HEK293 (cell line): ENCODE data around the gene SIGLEC1.

Experiments used
- FEZF1 ChIP-seq: fragments of 450-650 bp; formaldehyde crosslinking; IDR thresholded peaks from 2 replicates; pipeline ENCODE4 v1.5.1; 2016; ENCODE audit warnings: missing biosample characterization, missing genetic modification characterization
- OVOL3 ChIP-seq: fragments of 450-650 bp; formaldehyde crosslinking; IDR thresholded peaks from 2 replicates; pipeline ENCODE4 v1.5.1; 2016; ENCODE audit warnings: missing biosample characterization, missing genetic modification characterization
- SCRT2 ChIP-seq: fragments of 450-650 bp; formaldehyde crosslinking; IDR thresholded peaks from 2 replicates; pipeline ENCODE4 v1.5.1; 2016; ENCODE audit warnings: missing biosample characterization, missing genetic modification characterization
- ZBTB17 ChIP-seq: fragments of 450-650 bp; formaldehyde crosslinking; IDR thresholded peaks from 2 replicates; pipeline ENCODE4 v1.5.1; 2016; ENCODE audit warnings: missing biosample characterization, missing genetic modification characterization
- ZNF138 ChIP-seq: fragments of 450-650 bp; formaldehyde crosslinking; IDR thresholded peaks from 2 replicates; pipeline ENCODE4 v1.5.1; 2016; ENCODE audit warnings: missing biosample characterization, missing genetic modification characterization, borderline replicate concordance
- ZNF157 ChIP-seq: fragments of 450-650 bp; formaldehyde crosslinking; IDR thresholded peaks from 2 replicates; pipeline ENCODE4 v1.5.1; 2016; ENCODE audit warnings: missing biosample characterization, missing genetic modification characterization
- ZNF341 ChIP-seq: fragments of 450-650 bp; formaldehyde crosslinking; IDR thresholded peaks from 2 replicates; pipeline ENCODE4; 2016; ENCODE audit warnings: low read depth, missing biosample characterization, missing genetic modification characterization
- ZNF549 ChIP-seq: fragments of 450-650 bp; IDR thresholded peaks from 2 replicates; pipeline ENCODE4 v1.5.1; 2018; ENCODE audit warnings: missing biosample characterization, missing genetic modification characterization, mild to moderate bottlenecking, inconsistent platforms, moderate library complexity
- ZNF658 ChIP-seq: fragments of 450-650 bp; formaldehyde crosslinking; IDR thresholded peaks from 2 replicates; pipeline ENCODE4; 2016; ENCODE audit warnings: missing biosample characterization, missing genetic modification characterization
- ZNF776 ChIP-seq: fragments of 450-650 bp; formaldehyde crosslinking; IDR thresholded peaks from 2 replicates; pipeline ENCODE4 v1.5.0; 2017; ENCODE audit warnings: missing biosample characterization, missing genetic modification characterization, borderline replicate concordance
- ZNF830 ChIP-seq: fragments of 450-650 bp; IDR thresholded peaks from 2 replicates; pipeline ENCODE4 v1.5.0; 2018; ENCODE audit warnings: missing biosample characterization, missing genetic modification characterization, low read depth, mild to moderate bottlenecking, moderate library complexity
- TF ChIP-seq, protein P1 (sequence below): fragments of 450-650 bp; formaldehyde crosslinking; IDR thresholded peaks from 2 replicates; pipeline ENCODE4 v1.5.1; 2016; ENCODE audit warnings: missing biosample characterization, missing genetic modification characterization
- TF ChIP-seq, protein P2 (sequence below): fragments of 450-650 bp; formaldehyde crosslinking; optimal IDR thresholded peaks from 2 replicates; pipeline ENCODE3; 2016; ENCODE audit warnings: missing biosample characterization, mild to moderate bottlenecking, missing genetic modification characterization
- TF ChIP-seq, protein P3 (sequence below): fragments of 450-650 bp; formaldehyde crosslinking; IDR thresholded peaks from 2 replicates; pipeline ENCODE4 v1.5.1; 2017; ENCODE audit warnings: missing biosample characterization, missing genetic modification characterization
- TF ChIP-seq, protein P4 (sequence below): fragments of 450-650 bp; formaldehyde crosslinking; IDR thresholded peaks from 2 replicates; pipeline ENCODE4 v1.5.1; 2016; ENCODE audit warnings: missing biosample characterization, missing genetic modification characterization, borderline replicate concordance
- TF ChIP-seq, protein P5 (sequence below): fragments of 450-650 bp; formaldehyde crosslinking; IDR thresholded peaks from 2 replicates; pipeline ENCODE4 v1.5.0; 2017; ENCODE audit warnings: missing biosample characterization, missing genetic modification characterization, borderline replicate concordance
- TF ChIP-seq, protein P6 (sequence below): sonication (generic); formaldehyde crosslinking; IDR thresholded peaks from 2 replicates; pipeline ENCODE4 v1.8.1; 2022; ENCODE audit warnings: mild to moderate bottlenecking, moderate library complexity, missing genetic modification reagents
- TF ChIP-seq, protein P7 (sequence below): fragments of 450-650 bp; formaldehyde crosslinking; IDR thresholded peaks from 2 replicates; pipeline ENCODE4 v1.5.1; 2016; ENCODE audit warnings: missing biosample characterization, missing genetic modification characterization
- TF ChIP-seq, protein P8 (sequence below): fragments of 450-650 bp; formaldehyde crosslinking; IDR thresholded peaks from 2 replicates; pipeline ENCODE4 v1.5.1; 2017; ENCODE audit warnings: missing biosample characterization, mild to moderate bottlenecking, missing genetic modification characterization, moderate library complexity

Gene SIGLEC1

DNA sequence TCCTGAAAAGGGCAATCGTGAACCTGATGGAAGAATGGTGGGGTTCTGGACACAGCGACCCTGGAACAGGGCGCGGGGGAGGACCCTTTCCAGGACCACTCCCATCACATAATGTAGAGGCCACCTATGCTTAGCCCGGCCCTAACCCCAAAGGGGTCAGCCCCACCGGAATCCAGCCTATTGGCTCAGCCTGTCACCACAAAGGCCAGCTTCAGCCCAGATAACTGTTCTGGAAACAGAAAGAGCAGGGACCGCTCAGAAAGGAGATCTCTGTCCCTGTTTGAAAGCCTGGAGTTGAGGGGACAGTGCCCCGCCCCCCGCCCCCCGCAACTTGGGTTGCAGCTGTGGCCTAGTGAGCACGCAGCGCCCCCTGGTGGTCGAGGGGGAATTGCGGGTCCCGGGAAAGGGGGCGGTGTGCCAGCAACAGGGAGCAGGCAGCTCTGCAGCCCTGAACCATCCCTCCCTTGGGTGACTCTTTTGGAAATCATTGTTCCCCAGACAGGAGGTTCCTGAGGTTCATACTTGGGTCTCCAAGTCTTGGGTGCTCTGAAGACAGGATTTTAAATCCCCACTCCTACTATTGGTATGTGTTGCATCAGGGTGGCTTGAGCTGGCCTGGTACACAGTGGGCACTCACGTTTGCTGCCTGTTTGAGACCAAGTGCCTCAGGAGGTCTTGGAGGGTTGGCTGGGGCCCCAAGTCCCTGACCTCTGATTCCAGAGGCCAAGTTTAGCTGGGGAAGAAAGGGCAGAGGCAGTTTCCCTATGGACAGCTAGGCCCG, 1.5 kb downstream of the SIGLEC1 start (continued):
- TF ChIP-seq FEZF1 (tag by site-specific recombination) (no peak), ZBTB17 (tag by site-specific recombination) (no peak), ZNF658 (no peak), ZNF549 (tag by site-specific recombination) (no peak), OVOL3 (tag by site-specific recombination) (no peak), ZNF138 (tag by site-specific recombination) (no peak), SCRT2 (peak; percentile 80), ZNF157 (tag by site-specific recombination) (no peak), ZNF830 (tag by site-specific recombination) (no peak), ZNF776 (tag by site-specific recombination) (no peak), ZNF341 (tag by site-specific recombination) (peak; percentile 45; the same call in 1 of the 2 replicates)
- TF ChIP-seq, protein P1, sequence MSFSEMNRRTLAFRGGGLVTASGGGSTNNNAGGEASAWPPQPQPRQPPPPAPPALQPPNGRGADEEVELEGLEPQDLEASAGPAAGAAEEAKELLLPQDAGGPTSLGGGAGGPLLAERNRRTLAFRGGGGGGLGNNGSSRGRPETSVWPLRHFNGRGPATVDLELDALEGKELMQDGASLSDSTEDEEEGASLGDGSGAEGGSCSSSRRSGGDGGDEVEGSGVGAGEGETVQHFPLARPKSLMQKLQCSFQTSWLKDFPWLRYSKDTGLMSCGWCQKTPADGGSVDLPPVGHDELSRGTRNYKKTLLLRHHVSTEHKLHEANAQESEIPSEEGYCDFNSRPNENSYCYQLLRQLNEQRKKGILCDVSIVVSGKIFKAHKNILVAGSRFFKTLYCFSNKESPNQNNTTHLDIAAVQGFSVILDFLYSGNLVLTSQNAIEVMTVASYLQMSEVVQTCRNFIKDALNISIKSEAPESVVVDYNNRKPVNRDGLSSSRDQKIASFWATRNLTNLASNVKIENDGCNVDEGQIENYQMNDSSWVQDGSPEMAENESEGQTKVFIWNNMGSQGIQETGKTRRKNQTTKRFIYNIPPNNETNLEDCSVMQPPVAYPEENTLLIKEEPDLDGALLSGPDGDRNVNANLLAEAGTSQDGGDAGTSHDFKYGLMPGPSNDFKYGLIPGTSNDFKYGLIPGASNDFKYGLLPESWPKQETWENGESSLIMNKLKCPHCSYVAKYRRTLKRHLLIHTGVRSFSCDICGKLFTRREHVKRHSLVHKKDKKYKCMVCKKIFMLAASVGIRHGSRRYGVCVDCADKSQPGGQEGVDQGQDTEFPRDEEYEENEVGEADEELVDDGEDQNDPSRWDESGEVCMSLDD (tag by site-specific recombination), result peak; percentile 92
- TF ChIP-seq, protein P2, sequence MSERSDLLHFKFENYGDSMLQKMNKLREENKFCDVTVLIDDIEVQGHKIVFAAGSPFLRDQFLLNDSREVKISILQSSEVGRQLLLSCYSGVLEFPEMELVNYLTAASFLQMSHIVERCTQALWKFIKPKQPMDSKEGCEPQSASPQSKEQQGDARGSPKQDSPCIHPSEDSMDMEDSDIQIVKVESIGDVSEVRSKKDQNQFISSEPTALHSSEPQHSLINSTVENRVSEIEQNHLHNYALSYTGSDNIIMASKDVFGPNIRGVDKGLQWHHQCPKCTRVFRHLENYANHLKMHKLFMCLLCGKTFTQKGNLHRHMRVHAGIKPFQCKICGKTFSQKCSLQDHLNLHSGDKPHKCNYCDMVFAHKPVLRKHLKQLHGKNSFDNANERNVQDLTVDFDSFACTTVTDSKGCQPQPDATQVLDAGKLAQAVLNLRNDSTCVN (tag by site-specific recombination), result no peak
- TF ChIP-seq, protein P3, sequence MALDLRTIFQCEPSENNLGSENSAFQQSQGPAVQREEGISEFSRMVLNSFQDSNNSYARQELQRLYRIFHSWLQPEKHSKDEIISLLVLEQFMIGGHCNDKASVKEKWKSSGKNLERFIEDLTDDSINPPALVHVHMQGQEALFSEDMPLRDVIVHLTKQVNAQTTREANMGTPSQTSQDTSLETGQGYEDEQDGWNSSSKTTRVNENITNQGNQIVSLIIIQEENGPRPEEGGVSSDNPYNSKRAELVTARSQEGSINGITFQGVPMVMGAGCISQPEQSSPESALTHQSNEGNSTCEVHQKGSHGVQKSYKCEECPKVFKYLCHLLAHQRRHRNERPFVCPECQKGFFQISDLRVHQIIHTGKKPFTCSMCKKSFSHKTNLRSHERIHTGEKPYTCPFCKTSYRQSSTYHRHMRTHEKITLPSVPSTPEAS (tag by site-specific recombination), result no peak
- TF ChIP-seq, protein P4, sequence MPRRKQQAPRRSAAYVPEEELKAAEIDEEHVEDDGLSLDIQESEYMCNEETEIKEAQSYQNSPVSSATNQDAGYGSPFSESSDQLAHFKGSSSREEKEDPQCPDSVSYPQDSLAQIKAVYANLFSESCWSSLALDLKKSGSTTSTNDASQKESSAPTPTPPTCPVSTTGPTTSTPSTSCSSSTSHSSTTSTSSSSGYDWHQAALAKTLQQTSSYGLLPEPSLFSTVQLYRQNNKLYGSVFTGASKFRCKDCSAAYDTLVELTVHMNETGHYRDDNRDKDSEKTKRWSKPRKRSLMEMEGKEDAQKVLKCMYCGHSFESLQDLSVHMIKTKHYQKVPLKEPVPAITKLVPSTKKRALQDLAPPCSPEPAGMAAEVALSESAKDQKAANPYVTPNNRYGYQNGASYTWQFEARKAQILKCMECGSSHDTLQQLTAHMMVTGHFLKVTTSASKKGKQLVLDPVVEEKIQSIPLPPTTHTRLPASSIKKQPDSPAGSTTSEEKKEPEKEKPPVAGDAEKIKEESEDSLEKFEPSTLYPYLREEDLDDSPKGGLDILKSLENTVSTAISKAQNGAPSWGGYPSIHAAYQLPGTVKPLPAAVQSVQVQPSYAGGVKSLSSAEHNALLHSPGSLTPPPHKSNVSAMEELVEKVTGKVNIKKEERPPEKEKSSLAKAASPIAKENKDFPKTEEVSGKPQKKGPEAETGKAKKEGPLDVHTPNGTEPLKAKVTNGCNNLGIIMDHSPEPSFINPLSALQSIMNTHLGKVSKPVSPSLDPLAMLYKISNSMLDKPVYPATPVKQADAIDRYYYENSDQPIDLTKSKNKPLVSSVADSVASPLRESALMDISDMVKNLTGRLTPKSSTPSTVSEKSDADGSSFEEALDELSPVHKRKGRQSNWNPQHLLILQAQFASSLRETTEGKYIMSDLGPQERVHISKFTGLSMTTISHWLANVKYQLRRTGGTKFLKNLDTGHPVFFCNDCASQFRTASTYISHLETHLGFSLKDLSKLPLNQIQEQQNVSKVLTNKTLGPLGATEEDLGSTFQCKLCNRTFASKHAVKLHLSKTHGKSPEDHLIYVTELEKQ (tag by site-specific recombination), result no peak
- TF ChIP-seq, protein P5, sequence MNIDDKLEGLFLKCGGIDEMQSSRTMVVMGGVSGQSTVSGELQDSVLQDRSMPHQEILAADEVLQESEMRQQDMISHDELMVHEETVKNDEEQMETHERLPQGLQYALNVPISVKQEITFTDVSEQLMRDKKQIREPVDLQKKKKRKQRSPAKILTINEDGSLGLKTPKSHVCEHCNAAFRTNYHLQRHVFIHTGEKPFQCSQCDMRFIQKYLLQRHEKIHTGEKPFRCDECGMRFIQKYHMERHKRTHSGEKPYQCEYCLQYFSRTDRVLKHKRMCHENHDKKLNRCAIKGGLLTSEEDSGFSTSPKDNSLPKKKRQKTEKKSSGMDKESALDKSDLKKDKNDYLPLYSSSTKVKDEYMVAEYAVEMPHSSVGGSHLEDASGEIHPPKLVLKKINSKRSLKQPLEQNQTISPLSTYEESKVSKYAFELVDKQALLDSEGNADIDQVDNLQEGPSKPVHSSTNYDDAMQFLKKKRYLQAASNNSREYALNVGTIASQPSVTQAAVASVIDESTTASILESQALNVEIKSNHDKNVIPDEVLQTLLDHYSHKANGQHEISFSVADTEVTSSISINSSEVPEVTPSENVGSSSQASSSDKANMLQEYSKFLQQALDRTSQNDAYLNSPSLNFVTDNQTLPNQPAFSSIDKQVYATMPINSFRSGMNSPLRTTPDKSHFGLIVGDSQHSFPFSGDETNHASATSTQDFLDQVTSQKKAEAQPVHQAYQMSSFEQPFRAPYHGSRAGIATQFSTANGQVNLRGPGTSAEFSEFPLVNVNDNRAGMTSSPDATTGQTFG (tag by site-specific recombination), result no peak
- TF ChIP-seq, protein P6, sequence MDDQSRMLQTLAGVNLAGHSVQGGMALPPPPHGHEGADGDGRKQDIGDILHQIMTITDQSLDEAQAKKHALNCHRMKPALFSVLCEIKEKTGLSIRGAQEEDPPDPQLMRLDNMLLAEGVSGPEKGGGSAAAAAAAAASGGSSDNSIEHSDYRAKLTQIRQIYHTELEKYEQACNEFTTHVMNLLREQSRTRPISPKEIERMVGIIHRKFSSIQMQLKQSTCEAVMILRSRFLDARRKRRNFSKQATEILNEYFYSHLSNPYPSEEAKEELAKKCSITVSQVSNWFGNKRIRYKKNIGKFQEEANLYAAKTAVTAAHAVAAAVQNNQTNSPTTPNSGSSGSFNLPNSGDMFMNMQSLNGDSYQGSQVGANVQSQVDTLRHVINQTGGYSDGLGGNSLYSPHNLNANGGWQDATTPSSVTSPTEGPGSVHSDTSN (CRISPR knock-in tag), result no peak
- TF ChIP-seq, protein P7, sequence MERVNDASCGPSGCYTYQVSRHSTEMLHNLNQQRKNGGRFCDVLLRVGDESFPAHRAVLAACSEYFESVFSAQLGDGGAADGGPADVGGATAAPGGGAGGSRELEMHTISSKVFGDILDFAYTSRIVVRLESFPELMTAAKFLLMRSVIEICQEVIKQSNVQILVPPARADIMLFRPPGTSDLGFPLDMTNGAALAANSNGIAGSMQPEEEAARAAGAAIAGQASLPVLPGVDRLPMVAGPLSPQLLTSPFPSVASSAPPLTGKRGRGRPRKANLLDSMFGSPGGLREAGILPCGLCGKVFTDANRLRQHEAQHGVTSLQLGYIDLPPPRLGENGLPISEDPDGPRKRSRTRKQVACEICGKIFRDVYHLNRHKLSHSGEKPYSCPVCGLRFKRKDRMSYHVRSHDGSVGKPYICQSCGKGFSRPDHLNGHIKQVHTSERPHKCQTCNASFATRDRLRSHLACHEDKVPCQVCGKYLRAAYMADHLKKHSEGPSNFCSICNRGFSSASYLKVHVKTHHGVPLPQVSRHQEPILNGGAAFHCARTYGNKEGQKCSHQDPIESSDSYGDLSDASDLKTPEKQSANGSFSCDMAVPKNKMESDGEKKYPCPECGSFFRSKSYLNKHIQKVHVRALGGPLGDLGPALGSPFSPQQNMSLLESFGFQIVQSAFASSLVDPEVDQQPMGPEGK (tag by site-specific recombination), result peak; percentile 64; the same call in 1 of the 2 replicates
- TF ChIP-seq, protein P8, sequence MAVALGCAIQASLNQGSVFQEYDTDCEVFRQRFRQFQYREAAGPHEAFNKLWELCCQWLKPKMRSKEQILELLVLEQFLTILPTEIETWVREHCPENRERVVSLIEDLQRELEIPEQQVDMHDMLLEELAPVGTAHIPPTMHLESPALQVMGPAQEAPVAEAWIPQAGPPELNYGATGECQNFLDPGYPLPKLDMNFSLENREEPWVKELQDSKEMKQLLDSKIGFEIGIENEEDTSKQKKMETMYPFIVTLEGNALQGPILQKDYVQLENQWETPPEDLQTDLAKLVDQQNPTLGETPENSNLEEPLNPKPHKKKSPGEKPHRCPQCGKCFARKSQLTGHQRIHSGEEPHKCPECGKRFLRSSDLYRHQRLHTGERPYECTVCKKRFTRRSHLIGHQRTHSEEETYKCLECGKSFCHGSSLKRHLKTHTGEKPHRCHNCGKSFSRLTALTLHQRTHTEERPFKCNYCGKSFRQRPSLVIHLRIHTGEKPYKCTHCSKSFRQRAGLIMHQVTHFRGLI (tag by site-specific recombination), result no peak
